GM23338 (cell line): ENCODE data around the gene PTPRH. TPM values are rescaled to one million over a fixed set of nuclear protein-coding genes. Genes with fewer than 3 reads are reported as not detected.

Experiments
- ATAC-seq: fragments of 200-7000 bp; cut with Tn5 transposase; 3 replicates; pipeline ENCODE4 v1.9.1; 2020
- DNase-seq: peaks from one replicate; pipeline ENCODE4 v3.0.0-alpha.2; 2015; ENCODE audit warnings: low spot score
- H2AFZ ChIP-seq: fragments of 200-600 bp; sonication (generic); 2 replicates; pipeline ENCODE4 v1.8.0; 2016; ENCODE audit warnings: antibody characterized with exemption, mild to moderate bottlenecking, moderate library complexity
- H3F3A ChIP-seq: fragments of 200-600 bp; sonication (generic); replicated peaks from 2 replicates; pipeline ENCODE4 v1.8.0; 2017; ENCODE audit warnings: antibody characterized with exemption, mixed run types, low read depth
- H3K27ac ChIP-seq: fragments of 200-600 bp; sonication (generic); 2 replicates; pipeline ENCODE4 v1.6.1; 2016; ENCODE audit warnings: low read depth
- H3K27me3 ChIP-seq: fragments of 200-600 bp; sonication (generic); 2 replicates; pipeline ENCODE4 v1.8.0; 2016; ENCODE audit warnings: mild to moderate bottlenecking, mixed run types, moderate library complexity; ENCODE audit not compliant: insufficient read depth
- H3K36me3 ChIP-seq: fragments of 200-600 bp; sonication (generic); 2 replicates; pipeline ENCODE4 v1.8.0; 2016; ENCODE audit warnings: mild to moderate bottlenecking; ENCODE audit not compliant: insufficient read depth
- H3K4me1 ChIP-seq: fragments of 200-600 bp; sonication (generic); 2 replicates; pipeline ENCODE4 v1.8.0; 2016; ENCODE audit warnings: mild to moderate bottlenecking, moderate library complexity; ENCODE audit not compliant: insufficient read depth
- H3K4me2 ChIP-seq: fragments of 200-600 bp; sonication (generic); 2 replicates; pipeline ENCODE4 v1.7.1; 2017; ENCODE audit warnings: mixed run types
- H3K4me3 ChIP-seq: fragments of 200-600 bp; sonication (generic); 2 replicates; pipeline ENCODE4 v1.6.1; 2016; ENCODE audit warnings: mixed run types
- H3K79me2 ChIP-seq: fragments of 200-600 bp; sonication (generic); replicated peaks from 2 replicates; pipeline ENCODE4 v1.8.0; 2017; ENCODE audit warnings: mild to moderate bottlenecking; ENCODE audit not compliant: insufficient read depth
- H3K9me2 ChIP-seq: fragments of 200-600 bp; sonication (generic); 2 replicates; pipeline ENCODE4 v1.8.0; 2017; ENCODE audit not compliant: insufficient read depth
- H4K20me1 ChIP-seq: fragments of 200-600 bp; sonication (generic); replicated peaks from 2 replicates; pipeline ENCODE4 v1.8.0; 2017; ENCODE audit warnings: mild to moderate bottlenecking; ENCODE audit not compliant: insufficient read depth
- H3K27ac Mint-ChIP-seq: 2 replicates; pipeline ENCODE4 v1.8.0; 2020; ENCODE audit warnings: inconsistent platforms, mild to moderate bottlenecking, moderate library complexity, mixed read lengths
- H3K27me3 Mint-ChIP-seq: 3 replicates; pipeline ENCODE4 v1.8.0; 2022; ENCODE audit warnings: low read depth, mild to moderate bottlenecking, moderate library complexity, mixed read lengths, inconsistent platforms; ENCODE audit not compliant: insufficient read depth, poor library complexity
- H3K36me3 Mint-ChIP-seq: 3 replicates; pipeline ENCODE4 v1.8.0; 2021; ENCODE audit warnings: low read depth, mild to moderate bottlenecking, inconsistent platforms, moderate library complexity, mixed read lengths
- H3K4me1 Mint-ChIP-seq: 3 replicates; pipeline ENCODE4 v1.8.0; 2020; ENCODE audit warnings: mild to moderate bottlenecking, inconsistent platforms, mixed read lengths
- H3K4me3 Mint-ChIP-seq: 3 replicates; pipeline ENCODE4 v1.8.0; 2021; ENCODE audit warnings: moderate library complexity, mild to moderate bottlenecking, inconsistent platforms, mixed read lengths
- H3K9me3 Mint-ChIP-seq: 3 replicates; pipeline ENCODE4 v1.8.0; 2020; ENCODE audit warnings: moderate library complexity, mild to moderate bottlenecking, inconsistent platforms, mixed read lengths
- CREB1 ChIP-seq: fragments of 250-450 bp; sonication (Bioruptor Pico); IDR thresholded peaks from 2 replicates; pipeline ENCODE4 v1.5.0; 2020; ENCODE audit warnings: low read depth, mild to moderate bottlenecking, moderate library complexity
- CTCF ChIP-seq, 2 experiments: fragments of 200-600 bp in 1 of 2; sonication (generic) in 1 of 2; conservative IDR thresholded peaks; 2 replicates each; pipeline versions ENCODE4 v1.5.1 to v1.6.1; 2016 to 2017; ENCODE audit warnings: antibody characterized with exemption in 2 of 2, low read depth in 2 of 2, mild to moderate bottlenecking in 2 of 2, moderate library complexity in 1 of 2
- EZH2 ChIP-seq: fragments of 200-600 bp; sonication (generic); IDR thresholded peaks from one replicate; pipeline ENCODE4 v1.8.0; 2017; ENCODE audit warnings: antibody characterized with exemption, mild to moderate bottlenecking, low read depth; ENCODE audit not compliant: unreplicated experiment
- EZH2phosphoT487 ChIP-seq: fragments of 200-600 bp; sonication (generic); IDR thresholded peaks from one replicate; pipeline ENCODE4 v1.8.1; 2018; ENCODE audit warnings: antibody characterized with exemption; ENCODE audit not compliant: unreplicated experiment
- JUNB ChIP-seq: IDR thresholded peaks from one replicate; pipeline ENCODE4 v1.6.1; 2016; ENCODE audit warnings: antibody characterized with exemption; ENCODE audit not compliant: unreplicated experiment
- NANOG ChIP-seq: IDR thresholded peaks from 2 replicates; pipeline ENCODE4 v1.6.1; 2016; ENCODE audit warnings: antibody characterized with exemption, borderline replicate concordance
- POLR2AphosphoS5 ChIP-seq: IDR thresholded peaks from 2 replicates; pipeline ENCODE4 v1.6.1; 2016; ENCODE audit warnings: antibody characterized with exemption, low read depth
- STAT1 ChIP-seq: IDR thresholded peaks from one replicate; pipeline ENCODE4 v1.6.1; 2016; ENCODE audit warnings: antibody characterized with exemption; ENCODE audit not compliant: unreplicated experiment
- ZNF114 ChIP-seq: fragments of 250-450 bp; sonication (Bioruptor Pico); IDR thresholded peaks from 2 replicates; pipeline ENCODE4 v1.5.0; 2020; ENCODE audit warnings: mild to moderate bottlenecking, moderate library complexity
- ZNF331 ChIP-seq: fragments of 250-450 bp; sonication (Bioruptor Pico); IDR thresholded peaks from 2 replicates; pipeline ENCODE4 v1.5.0; 2020; ENCODE audit warnings: low read depth, mild to moderate bottlenecking, moderate library complexity
- ZNF462 ChIP-seq: fragments of 250-450 bp; sonication (Bioruptor Pico); IDR thresholded peaks from 2 replicates; pipeline ENCODE4 v1.5.0; 2020; ENCODE audit warnings: mild to moderate bottlenecking, moderate library complexity
- polyA plus RNA-seq: library from polyadenylated mRNA; unstranded; fragments of >200 nt; fragmentation: Nextera tagmentation; extraction: Ambion mirVana; gene quantifications from 2 replicates; pipeline ENCODE4 v1.2.1, GENCODE V29; 2016
- total RNA-seq: library from RNA; depleted of rRNA; stranded (reverse); fragments of >200 nt; shearing (Covaris generic); gene quantifications from 2 replicates; pipeline ENCODE4 v1.2.3, GENCODE V29; 2014
- TF ChIP-seq, protein P1 (sequence below): IDR thresholded peaks from one replicate; pipeline ENCODE4 v1.6.1; 2018; ENCODE audit warnings: antibody characterized with exemption; ENCODE audit not compliant: unreplicated experiment
- TF ChIP-seq, protein P2 (sequence below): IDR thresholded peaks from 2 replicates; pipeline ENCODE4 v1.6.1; 2016; ENCODE audit warnings: antibody characterized with exemption

Gene PTPRH
- total and polyA plus RNA-seq, 2 experiments from 2014 or later = 0.16 to 2.1 TPM

- TF ChIP-seq EZH2phosphoT487 = no peak
Observed at GRCh38 chr19:55141696-55142095, 67.6 kb downstream of the PTPRH start (continued).

DNA sequence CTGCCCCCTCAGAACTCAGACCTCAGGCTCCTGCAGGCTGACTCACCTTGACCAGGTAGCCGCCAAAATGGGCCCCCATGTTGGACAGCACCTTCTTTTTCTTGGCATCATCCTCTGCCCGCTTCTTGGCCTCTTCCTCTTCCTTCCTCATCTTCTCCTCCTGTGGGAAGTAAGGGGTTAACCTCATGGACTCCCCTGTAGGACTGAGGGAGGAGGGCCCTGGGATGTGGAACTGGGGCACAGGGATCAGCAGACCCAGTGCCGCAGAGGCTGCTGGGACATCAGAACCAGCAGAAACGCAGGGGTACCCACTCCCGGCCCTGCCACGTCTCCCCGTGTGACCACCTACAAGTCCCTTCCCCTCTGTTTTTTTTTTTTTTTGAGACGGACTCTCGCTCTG is 71.4 kb downstream of the PTPRH start:
- TF ChIP-seq STAT1 (no peak), ZNF462 (CRISPR knock-in tag) (no peak), ZNF331 (CRISPR knock-in tag) (no peak), EZH2phosphoT487 (no peak), CTCF (conservative IDR thresholded peaks at IDR 0.05; ENCODE audit: low read depth in 2 of 2) (no peak), ZNF114 (CRISPR knock-in tag) (no peak), CREB1 (CRISPR knock-in tag) (no peak), EZH2 (no peak), POLR2AphosphoS5 (no peak), NANOG (no peak), JUNB (no peak)
- TF ChIP-seq, protein P1, sequence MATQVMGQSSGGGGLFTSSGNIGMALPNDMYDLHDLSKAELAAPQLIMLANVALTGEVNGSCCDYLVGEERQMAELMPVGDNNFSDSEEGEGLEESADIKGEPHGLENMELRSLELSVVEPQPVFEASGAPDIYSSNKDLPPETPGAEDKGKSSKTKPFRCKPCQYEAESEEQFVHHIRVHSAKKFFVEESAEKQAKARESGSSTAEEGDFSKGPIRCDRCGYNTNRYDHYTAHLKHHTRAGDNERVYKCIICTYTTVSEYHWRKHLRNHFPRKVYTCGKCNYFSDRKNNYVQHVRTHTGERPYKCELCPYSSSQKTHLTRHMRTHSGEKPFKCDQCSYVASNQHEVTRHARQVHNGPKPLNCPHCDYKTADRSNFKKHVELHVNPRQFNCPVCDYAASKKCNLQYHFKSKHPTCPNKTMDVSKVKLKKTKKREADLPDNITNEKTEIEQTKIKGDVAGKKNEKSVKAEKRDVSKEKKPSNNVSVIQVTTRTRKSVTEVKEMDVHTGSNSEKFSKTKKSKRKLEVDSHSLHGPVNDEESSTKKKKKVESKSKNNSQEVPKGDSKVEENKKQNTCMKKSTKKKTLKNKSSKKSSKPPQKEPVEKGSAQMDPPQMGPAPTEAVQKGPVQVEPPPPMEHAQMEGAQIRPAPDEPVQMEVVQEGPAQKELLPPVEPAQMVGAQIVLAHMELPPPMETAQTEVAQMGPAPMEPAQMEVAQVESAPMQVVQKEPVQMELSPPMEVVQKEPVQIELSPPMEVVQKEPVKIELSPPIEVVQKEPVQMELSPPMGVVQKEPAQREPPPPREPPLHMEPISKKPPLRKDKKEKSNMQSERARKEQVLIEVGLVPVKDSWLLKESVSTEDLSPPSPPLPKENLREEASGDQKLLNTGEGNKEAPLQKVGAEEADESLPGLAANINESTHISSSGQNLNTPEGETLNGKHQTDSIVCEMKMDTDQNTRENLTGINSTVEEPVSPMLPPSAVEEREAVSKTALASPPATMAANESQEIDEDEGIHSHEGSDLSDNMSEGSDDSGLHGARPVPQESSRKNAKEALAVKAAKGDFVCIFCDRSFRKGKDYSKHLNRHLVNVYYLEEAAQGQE = no peak
- TF ChIP-seq, protein P2, sequence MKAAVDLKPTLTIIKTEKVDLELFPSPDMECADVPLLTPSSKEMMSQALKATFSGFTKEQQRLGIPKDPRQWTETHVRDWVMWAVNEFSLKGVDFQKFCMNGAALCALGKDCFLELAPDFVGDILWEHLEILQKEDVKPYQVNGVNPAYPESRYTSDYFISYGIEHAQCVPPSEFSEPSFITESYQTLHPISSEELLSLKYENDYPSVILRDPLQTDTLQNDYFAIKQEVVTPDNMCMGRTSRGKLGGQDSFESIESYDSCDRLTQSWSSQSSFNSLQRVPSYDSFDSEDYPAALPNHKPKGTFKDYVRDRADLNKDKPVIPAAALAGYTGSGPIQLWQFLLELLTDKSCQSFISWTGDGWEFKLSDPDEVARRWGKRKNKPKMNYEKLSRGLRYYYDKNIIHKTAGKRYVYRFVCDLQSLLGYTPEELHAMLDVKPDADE = no peak
- no peak for DNase-seq

More for the DNA sequence above, 71.4 kb downstream of the PTPRH start:
- peaks cover 21% of the 10 kb centered on the region for H3K36me3 Mint-ChIP-seq
- Histone ChIP-seq H3K79me2 (no peaks in the 10 kb centered on the region), H4K20me1 (no peaks in the 10 kb centered on the region; the same call in none of the 2 replicates), H3K4me2 (no peak overlapping the region), H3F3A (peaks cover 11% of the 10 kb centered on the region; the same call in 1 of the 2 replicates), H3K27me3 (peaks cover 7% of the 10 kb centered on the region; the same call in 1 of the 2 replicates), H3K4me3 (no peak overlapping the region), H3K36me3 (no peaks in the 10 kb centered on the region; the same call in 1 of the 2 replicates), H3K4me1 (peaks cover 8% of the 10 kb centered on the region; the same call in 1 of the 2 replicates), H3K27ac (no peak overlapping the region), H3K9me2 (no peaks in the 10 kb centered on the region), H2AFZ (no peak overlapping the region)
- peak; percentile 8 for ATAC-seq
- no peaks in the 10 kb centered on the region; the same call in 2 of the 3 replicates for H3K9me3 Mint-ChIP-seq
- H3K4me3 Mint-ChIP-seq = no peak overlapping the region
- H3K27ac Mint-ChIP-seq = no peak overlapping the region
- H3K4me1 Mint-ChIP-seq = peaks cover 20% of the 10 kb centered on the region
- H3K27me3 Mint-ChIP-seq = peaks cover 13% of the 10 kb centered on the region
